NCI-H345 treated with DMSO at 0.1 percent for 48 hours (cell line): ENCODE measurements around the gene NECTIN2.
A peak's percentile ranks its signal among the peaks of the same experiment; 100 is the strongest.
"Not testable (repeated sequence)": the region's sequence is repeated elsewhere in the genome, so short reads cannot be mapped to it uniquely, and the experiment has no call there.

ENCODE experiments used
- DNase-seq: peaks from one replicate; lab custom pipeline; 2025; ENCODE audit not compliant: unreplicated experiment; lab: John Stamatoyannopoulos, UW

Gene NECTIN2

DNA sequence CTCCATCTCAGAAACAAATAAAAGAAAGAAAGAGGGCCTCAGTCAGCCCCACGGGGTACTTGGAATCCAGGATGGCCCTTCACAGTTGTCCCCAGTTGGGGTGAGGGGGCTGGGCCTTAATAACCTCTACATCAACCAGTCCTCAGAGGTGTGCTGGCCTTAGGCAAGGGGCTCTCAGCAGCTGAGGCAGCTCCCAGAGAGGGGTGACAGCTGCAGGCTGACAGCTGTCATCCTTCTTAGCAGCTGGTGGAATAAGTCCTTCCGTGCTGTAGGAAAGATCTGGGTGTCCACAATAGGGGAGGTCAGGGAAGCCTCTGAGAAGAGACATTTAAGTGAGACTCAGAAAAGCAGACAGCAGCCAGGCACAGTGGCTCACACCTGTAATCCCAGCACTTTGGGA lies 29.8 kb upstream of the NECTIN2 start:
- DNase-seq, result no peak

DNA sequence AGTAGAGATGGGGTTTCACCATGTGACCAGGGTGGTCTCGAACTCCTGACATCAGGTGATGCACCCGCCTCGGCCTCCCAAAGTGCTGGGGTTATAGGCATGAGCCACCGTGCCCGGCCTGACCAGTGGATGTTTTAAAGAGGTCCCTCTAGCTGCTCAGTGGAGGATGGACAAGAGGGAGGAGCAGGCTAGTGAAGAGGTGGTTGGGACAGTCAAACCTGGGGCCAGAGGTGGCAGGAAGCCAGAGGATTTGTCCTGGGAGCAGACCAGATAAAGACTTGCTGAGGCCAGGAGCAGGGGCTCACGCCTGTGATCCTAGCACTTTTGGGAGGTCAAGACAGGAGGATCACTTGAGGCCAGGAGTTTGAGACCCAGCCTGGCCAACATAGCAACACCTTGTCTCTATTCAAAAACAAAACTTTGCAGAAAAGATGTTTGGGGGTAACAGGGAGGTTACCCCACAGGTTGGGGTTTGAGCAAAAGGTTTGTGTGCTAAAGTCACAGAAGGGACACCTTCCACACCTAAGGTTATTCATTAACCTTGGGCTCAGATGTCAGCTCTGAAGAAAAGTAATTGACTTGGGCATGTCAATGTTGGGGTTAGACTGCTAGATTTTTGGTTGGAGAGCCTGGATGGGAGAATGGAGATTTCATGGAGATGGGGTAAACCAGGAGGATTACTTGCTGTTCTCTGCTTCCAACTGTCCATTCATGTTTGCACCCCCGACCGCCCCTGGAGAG lies 28.2 kb upstream of the NECTIN2 start:
- no peak for DNase-seq

DNA sequence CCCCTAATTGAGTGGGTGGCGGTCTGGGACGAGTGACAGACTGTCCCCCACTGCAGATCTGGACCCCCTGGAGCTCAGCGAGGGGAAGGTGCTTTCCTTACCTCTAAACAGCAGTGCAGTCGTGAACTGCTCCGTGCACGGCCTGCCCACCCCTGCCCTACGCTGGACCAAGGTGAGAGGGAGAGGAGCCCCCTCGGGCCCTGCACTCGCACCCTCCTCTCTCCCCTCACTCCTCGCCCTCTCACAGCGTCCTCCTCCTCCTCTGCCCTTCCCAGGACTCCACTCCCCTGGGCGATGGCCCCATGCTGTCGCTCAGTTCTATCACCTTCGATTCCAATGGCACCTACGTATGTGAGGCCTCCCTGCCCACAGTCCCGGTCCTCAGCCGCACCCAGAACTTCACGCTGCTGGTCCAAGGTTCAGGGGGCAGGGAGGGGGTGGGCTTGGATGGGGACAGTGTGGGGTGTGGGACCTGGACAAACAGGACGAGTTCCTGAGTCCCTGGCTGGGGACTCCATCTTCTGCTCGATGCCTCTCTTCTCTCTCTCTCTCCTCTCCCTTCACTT lies 27.5 kb upstream of the NECTIN2 start:
- DNase-seq, result no peak

DNA sequence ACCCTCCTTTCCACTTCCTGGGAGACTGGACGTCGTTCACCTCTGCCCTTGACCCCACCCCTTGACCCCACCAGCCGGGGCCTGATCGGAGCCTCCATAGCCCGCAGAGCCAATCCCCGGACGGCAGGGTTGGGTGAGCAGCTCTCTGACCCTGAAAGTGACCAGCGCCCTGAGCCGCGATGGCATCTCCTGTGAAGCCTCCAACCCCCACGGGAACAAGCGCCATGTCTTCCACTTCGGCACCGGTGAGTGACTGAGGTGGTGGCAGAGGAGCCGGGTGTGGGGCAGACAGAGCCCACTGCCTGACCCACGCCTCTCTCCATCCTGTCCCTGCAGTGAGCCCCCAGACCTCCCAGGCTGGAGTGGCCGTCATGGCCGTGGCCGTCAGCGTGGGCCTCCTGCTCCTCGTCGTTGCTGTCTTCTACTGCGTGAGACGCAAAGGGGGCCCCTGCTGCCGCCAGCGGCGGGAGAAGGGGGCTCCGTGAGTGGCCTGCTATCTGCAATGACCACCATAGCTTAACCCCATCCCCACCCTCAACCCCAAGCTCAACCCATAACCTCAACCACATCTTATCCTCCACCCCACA lies 26.8 kb upstream of the NECTIN2 start:
- no peak for DNase-seq

DNA sequence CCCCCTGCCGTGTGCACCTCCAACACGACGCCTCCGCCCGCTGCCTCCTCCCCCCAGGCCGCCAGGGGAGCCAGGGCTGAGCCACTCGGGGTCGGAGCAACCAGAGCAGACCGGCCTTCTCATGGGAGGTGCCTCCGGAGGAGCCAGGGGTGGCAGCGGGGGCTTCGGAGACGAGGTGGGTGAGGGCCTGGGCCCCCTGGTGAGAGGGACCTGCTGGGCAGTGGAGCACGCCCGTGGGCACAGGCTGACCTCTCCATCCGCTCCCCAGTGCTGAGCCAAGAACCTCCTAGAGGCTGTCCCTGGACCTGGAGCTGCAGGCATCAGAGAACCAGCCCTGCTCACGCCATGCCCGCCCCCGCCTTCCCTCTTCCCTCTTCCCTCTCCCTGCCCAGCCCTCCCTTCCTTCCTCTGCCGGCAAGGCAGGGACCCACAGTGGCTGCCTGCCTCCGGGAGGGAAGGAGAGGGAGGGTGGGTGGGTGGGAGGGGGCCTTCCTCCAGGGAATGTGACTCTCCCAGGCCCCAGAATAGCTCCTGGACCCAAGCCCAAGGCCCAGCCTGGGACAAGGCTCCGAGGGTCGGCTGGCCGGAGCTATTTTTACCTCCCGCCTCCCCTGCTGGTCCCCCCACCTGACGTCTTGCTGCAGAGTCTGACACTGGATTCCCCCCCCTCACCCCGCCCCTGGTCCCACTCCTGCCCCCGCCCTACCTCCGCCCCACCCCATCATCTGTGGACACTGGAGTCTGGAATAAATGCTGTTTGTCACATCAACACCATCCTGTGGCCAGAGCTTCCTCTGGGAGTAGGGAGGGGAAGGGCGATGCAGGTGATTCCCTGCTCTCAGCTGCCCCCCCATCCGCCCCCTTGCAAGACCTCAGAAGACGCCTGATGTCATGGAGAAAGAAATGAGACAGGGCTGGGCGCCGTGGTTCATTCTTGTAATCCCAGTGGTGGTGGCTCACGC lies 25.2 kb upstream of the NECTIN2 start:
- DNase-seq, result no peak

DNA sequence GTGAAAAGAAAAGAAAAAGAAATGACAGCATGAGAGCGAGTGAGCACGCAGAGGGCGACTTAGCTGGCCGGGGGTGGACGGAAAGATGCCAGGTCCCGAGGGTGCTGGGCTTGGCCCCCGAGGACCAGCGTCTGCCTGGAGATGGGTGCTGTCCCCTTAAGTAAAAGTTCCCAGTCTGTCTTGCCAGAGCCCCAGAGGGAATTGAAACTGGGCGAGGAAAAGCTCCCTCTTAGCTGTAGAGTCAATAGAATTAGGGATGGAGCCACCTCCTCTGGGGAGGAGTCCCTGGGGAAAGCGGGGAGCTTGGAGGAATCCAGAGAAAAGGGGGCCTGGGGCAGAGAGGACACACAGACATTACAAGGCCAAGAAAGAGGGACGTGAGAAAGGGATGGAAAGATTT lies 23.9 kb upstream of the NECTIN2 start:
- DNase-seq, result no peak

DNA sequence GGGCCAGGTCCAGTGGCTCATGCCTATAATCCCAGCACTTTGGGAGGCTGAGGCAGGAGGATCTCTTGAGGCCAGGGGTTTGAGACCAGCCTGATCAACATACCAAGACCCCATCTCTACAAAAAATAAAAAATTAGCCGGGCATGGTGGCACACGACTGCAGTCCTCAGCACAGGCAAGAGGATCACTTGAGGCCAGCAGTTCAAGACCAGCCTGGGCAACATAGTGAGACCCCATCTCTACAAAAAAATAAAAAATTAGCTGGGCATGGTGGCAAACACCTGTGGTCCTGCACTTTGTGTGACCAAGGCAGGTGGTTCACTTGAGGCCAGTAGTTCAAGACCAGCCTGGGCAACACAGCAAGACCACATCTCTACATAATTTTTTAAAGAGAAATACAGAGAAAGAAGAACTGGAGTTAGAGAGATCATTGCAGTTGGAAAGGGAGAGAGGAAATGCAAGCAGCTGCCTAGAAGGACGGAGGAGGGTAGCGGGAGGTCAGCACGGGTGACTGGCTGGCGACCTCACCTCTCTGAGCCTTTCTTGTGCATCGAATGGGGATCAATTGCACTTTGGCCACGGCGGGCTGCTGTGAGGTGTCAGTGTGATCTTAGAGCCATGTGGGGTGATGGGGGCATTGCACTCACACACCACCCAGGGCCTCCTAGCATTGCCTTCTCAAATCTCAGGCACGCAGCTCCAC lies 23.3 kb upstream of the NECTIN2 start:
- no peak for DNase-seq

DNA sequence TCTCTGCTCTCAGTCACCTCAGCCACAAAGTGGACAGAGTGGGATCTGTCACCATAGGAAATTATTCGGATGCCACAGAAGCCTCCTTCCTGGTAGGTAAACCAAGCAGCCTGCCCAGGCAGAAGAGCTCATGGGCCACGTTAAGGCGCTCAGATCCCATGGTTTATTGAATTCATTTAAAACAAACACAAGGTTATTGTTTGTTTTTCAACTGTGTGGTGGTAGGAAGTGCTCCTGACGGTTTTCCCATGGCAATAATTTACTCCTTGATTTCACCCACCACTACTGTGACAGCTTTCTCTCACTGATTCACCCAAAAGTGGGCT lies 22.8 kb upstream of the NECTIN2 start:
- DNase-seq, result no peak

DNA sequence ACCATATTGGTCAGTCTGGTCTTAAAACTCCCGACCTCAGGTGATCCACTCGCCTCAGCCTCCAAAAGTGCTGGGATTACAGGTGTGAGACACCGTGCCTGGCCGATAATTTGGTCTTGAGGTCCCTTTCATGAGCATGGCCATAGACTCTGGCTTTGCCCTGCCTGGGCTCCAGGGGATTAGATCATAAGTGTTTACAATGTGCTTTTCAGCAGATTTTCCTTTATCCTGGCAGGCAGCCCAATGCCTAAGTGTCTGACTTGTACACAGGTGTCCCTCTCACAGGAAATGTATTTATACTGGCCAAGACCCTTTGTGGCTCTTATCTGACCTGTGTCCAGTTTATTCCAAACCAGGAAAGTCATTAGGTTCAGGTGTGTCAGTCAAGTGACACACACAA lies 21.3 kb upstream of the NECTIN2 start:
- DNase-seq, result peak; percentile 13

DNA sequence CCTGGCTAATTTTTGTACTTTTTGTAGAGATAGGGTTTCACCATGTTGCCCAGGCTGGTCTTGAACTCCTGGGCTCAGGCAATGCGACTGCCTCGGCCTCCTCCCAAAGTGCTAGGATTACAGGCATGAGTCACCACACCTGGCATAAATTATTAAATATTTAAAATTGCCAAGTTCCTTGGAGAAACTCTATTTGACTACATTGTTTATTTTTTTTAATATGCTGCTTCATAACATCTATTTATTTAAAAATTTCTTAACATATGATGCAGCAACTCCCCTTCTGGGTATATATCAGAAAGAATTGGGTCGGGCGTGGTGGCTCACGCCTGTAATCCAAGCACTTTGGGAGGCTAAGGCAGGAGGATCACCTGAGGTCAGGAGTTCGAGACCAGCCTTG lies 13.2 kb upstream of the NECTIN2 start:
- DNase-seq, result not testable (repeated sequence)

DNA sequence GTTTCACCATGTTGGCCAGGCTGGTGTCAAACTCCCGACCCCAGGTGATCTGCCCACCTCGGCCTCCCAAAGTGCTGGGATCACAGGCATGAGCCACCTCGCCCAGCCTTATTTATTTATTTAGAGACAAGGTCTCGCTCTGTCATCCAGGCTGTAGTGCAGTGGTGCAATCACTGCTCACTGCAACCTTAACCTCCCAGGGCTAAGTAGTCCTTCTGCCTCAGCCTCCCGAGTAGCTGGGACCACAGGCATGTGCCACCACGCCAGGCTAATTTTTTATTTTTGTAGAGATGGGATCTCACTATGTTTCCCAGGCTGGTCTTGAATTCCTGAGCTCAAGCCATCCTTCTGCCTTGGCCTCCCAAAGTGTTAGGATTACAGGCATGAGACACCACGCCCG lies 11.7 kb upstream of the NECTIN2 start:
- DNase-seq, result not testable (repeated sequence)

DNA sequence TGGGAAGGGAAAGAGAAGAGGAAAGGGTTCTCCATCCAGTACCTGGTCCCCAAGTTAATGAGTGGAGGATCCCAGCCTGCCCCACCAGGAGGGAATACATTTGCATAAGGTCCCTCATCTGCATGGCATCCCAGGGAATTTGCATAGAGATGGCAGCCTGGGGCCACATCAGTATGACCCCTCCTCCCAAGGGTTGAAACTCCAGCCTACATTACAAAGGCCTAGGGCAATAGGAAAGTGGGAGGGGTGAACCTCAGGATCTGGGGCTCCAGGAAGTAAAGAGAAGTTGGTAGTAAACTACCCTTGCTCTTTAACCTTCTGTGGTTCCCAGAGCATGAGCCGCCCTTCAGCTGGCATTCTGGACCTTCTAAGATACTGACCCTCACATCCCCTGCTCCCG lies 6.8 kb upstream of the NECTIN2 start:
- no peak for DNase-seq

DNA sequence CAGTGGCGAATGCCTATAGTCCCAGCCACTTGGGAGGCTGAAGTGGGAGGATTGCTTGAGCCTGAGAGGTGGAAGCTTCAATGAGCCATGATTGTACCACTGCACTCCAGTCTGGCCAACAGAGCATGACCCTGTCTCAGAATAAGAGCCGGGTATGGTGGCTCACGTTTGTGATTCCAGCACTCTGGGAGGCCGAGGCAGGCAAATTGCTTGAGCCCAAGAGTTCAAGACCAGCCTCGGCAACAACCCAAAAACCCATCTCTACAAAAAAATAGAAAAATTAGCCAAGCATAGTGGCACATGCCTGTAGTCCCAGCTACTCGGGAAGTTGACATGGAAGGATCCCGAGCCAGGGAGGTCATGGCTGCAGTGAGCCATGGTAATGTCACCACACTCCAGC lies 5.3 kb upstream of the NECTIN2 start:
- DNase-seq, result no peak

DNA sequence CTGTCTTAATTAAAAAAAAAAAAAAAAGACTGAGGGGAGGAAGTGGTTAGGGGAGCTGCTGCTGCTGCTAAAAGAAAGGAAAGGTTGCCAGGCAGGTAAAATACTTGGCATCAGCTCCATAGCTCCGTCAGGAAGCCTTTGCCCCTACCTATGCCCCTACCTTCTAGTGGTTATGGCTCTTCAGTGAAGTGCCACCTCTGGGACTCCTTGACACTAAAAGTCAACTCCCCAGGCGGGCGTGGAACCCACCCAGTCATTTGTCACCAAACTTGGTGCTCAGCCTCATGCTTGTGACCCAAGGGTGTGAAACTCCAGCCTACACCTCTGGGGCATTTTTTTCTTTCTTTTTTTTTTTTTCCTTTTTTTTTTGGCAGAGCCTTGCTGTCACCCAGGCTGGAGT lies 4.9 kb upstream of the NECTIN2 start:
- DNase-seq, result no peak

DNA sequence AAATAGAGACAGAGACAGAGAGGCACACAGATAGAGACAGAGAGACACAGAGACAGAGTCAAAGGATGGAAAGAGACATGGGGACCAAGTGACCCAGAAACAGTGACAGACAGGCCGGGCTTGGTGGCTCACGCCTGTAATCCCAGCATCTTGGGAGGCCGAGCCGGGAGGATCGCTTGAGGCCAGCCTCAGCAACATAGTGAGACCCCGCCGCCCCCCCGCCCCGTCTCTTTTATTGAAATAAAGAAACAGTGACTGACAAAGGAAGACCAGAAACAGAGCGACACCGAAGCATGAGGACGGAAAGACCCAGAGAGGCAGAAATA lies 848 bp upstream of the NECTIN2 start:
- no peak for DNase-seq

DNA sequence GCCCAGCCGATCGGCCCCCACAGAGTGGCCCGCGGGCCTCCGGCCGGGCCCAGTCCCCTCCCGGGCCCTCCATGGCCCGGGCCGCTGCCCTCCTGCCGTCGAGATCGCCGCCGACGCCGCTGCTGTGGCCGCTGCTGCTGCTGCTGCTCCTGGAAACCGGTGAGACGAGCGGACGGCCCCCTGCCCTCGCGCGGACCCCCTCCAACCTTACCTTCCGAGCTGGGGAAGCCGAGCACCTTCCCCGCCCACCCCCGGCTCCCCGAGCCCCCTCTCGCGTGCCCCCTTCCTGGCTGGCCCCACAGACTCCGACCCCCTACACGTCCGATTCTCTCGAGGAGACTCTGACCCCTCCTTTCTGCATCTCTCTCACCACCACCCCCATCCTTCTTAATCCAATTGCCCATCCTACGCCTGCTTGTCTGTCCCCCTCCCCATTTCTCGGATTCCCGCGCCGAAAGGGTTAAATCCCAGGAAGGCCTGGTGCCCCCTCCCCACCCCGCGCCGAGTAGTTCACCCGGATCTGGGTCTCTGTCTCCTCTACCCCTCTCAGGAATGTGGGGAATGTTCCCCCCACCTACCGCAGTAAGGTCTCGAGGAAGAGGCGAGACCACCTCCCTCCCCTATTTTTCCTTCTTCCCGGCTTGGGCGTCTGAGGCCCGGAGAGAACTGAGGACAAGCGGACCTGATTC lies 502 bp downstream of the NECTIN2 start:
- no peak for DNase-seq

DNA sequence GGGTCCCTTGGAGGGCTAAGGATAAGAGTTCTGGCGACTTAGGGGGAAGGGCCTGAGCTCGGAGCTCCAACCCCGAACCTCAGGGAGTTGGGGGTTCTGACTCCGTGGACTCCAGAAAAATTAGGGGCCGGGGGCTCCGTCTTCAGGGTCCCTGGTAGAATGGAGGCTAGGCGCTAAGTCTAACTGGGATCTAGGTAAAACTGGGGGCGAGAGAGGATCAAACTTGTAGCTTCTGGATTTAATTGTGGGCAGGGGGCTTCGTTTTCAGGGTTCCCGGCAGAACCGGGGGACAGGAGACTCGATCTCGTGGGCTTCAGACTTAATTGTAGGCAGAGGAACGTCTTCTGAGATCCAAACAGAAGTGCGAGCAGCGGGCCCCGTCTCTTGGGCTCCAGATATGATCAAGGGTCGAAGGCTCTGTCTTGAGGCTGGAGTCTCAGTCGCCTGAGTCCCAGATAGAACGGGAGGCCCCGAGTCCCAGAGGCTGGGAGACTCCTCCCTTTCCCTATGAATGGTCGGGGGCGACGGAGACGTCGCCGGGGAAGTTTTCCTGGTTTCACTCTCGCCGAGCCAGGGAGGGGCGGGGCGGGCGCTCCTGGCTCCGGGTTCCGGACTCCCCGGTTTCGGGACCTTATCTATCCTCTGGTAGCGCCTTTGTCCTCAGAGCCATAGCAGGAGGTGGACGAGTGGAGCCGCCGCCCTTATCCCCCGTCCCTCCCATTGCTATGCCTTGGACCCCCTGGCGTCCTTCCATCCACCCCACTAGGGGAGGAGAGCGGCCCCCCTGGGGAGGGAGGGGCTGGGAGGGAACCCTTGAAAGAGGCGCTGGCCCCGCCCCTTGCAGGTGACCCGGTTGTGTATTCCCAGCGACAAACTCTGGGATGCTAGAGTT lies 1.3 kb downstream of the NECTIN2 start:
- DNase-seq, result no peak

DNA sequence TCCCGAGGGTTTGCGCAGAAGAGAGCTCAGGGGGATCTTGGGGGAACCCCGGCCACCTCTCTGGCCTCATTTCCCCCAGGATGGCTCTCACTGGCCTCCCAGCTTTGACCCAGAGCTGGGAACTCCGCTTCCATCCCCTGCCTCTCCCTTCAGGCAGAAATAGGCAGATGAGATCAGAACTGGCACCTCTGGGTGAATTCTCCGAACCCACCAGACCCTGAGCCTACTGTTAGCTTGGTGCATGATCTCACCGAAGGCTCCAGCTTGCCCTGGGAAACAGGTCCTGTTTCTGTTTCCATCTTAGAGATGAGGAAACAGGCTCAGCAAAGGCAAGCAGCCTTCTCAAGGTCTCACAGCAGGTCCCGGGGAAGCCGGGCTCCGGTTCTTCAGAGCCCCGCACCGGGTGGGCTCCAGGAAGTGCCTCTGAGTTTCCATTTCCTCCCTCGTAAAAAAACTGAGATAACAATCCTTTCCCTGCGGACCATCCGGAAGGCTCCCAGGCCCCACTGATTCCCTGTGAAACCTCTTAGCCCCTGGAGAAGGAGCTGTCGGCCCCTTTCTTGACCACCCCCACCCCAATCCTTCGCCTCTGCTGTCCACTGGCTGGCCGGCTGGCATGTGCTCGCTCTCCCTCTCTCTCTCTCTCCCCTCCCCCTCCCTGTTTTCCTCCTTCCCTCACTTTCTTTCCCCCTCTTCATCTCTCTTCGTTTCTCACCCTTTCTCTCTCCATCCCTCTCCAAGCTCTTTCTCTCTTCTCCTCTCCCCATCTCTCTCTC lies 2.1 kb downstream of the NECTIN2 start:
- DNase-seq, result no peak
